Body of pancreas (tissue), 4 donors: ENCODE measurements around the gene GPRIN2.

ENCODE experiments used
- CTCF ChIP-seq, 7 experiments: fragments of 450-650 bp in 4 of 7; fragments of 200-600 bp in 3 of 7; sonication (generic) in 3 of 7; IDR thresholded peaks; one replicate each; pipeline ENCODE4 v1.5.1; 2016 to 2019; ENCODE audit warnings: antibody characterized with exemption in 7 of 7
- POLR2A ChIP-seq, 3 donors: fragments of 450-650 bp; IDR thresholded peaks; one replicate each; pipeline ENCODE4 v1.6.1; 2016; ENCODE audit warnings: antibody characterized with exemption in 3 of 3, mild to moderate bottlenecking in 2 of 3

- TF ChIP-seq POLR2A (IDR thresholded peaks at IDR 0.05) (no peak), CTCF (IDR thresholded peaks at IDR 0.05) (no peak)
These were observed 6.2 kb downstream of the GPRIN2 start for GRCh38 chr10:46550076-46550790.
